K562 treated with DMSO at 1 percent for 24 hours (cell line): ENCODE measurements around the gene CEP43. TPM values are rescaled to one million over a fixed set of nuclear protein-coding genes. Genes with fewer than 3 reads are reported as not detected.

Experiments
- total RNA-seq: library from RNA; unstranded; fragments of 300-600 nt; gene quantifications from 2 replicates; pipeline ENCODE4 v1.2.3, GENCODE V29; 2022; ENCODE audit warnings: low read depth; ENCODE audit not compliant: insufficient read depth

The CEP43 gene, protein sequence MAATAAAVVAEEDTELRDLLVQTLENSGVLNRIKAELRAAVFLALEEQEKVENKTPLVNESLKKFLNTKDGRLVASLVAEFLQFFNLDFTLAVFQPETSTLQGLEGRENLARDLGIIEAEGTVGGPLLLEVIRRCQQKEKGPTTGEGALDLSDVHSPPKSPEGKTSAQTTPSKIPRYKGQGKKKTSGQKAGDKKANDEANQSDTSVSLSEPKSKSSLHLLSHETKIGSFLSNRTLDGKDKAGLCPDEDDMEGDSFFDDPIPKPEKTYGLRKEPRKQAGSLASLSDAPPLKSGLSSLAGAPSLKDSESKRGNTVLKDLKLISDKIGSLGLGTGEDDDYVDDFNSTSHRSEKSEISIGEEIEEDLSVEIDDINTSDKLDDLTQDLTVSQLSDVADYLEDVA
- 9.6 and 11.7 TPM in 2 replicates for total RNA-seq

DNA sequence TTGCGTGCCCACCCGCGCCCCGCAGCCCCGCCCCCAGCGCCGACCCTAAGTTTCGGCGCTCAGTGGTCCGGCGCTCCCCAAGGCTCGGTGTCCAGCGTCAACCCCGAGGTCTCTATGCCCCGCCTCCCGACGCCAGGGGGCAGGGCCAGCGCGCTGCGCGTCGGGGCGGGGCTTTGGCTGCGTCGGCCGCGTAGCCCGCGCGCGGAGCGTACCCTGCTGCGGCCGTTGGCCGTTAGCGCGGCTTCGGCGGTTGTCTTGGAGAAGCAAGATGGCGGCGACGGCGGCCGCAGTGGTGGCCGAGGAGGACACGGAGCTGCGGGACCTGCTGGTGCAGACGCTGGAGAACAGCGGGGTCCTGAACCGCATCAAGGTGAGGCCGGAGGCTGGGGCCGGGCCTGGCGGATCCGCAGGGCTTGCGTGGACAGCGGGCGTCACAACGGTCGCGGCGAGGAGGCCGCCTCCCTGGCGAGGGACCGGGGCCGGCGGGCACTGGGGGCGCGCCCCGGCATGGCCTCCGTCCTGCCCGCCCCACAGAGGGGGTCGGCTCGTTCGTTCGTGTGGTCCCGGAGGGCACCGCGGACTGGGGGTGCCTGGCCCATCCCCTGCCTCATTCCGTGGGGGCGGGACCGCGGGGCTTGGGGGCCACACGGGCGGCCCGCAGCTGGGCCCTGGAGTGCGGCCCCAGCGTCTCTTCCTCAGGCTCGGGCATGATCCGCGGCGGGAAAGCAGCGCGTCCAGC, at the start of gene CEP43:
TSS of gene CEP43 (plus strand) at position 253 of the 739 bp plus-strand sequence. CDS start at position 269, 16 bp downstream.

DNA sequence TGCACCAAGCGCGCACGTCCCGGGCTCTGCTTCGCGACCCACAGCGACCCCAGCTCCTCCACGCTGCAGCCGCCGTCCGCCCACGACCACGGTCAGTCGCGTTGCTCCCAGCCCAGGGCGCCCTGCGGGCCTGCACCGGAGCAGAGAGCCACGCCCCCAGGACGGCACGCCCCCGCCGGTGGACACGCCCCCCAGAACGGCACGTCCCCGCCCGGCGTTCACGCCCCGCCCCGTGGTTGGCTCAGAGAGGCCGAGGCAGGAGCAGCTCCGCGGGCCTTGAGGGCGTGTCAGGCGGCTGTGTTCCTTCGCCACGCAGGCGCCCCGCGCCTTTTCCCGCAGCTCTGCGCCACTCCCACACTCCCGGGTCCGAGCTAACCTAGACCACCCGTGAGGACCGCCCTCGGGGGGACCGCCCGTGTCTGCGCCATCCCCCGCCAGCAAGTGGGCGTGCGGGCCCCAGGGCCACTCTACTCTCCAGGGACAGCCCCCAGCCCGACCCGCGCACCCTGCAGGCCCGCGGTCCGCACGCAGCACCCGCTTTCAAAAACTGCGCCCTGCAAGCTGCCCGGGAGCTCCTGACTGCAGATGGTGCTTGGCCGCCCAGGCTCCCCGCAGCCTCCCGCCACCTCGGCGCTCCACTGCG, 42.6 kb upstream of the CEP43 start, which contains the start of gene RNASET2:
TSS of gene RNASET2 (minus strand) at position 107 of the 643 bp plus-strand sequence. CDS start 368 bp downstream, outside the sequence.

Other genes with a start within 250 kb of the CEP43 start
- 97.0 and 102 TPM in 2 replicates for gene RNASET2, start 42.8 kb upstream of the CEP43 start, total RNA-seq
- not detected in 2 replicates for gene CCR6, start 123.7 kb downstream of the CEP43 start, total RNA-seq
- not detected in 2 replicates for gene GPR31, start 158.6 kb downstream of the CEP43 start, total RNA-seq